Ecto neural progenitor cell (in vitro differentiated cells): ENCODE measurements around the gene DDX31.

Source experiments
- DNase-seq: peaks from one replicate; pipeline ENCODE4 v3.0.0-alpha.2; 2018; ENCODE audit warnings: low spot score

DDX31 gene

DNA sequence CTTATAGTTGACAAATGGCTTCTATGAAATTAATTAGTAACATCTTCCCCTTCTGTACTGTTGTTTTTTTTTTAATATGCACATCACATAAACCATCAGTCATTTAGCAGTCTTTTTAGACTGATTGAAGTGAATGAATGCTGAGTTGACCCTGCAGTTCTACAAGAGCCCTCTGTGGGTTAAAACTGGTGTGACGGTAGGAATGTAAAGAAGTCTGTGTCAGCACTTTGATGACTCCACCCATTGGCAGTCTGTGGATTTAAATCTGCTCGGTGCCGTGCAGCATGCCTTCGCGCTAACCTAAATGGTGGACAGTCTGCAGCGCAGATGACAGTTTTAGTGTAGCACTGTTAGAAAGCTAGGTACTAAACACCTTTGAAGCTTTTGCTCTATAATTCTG, 3.6 kb upstream of the DDX31 start:
- no peak for DNase-seq

DNA sequence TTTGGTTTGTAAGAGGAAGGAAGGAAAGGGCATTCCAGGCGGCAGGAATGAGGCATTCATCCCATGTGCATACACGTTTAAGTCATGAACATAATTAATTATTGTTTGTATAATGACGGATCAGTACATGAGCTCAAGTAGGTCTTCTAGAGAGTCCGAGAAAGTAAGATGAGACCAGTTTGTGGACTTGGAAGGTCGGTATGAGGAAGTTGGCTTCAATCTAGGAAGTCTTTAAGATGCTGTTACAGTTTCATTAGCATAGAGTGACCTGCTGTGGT, 2.6 kb upstream of the DDX31 start:
- no peak for DNase-seq

DNA sequence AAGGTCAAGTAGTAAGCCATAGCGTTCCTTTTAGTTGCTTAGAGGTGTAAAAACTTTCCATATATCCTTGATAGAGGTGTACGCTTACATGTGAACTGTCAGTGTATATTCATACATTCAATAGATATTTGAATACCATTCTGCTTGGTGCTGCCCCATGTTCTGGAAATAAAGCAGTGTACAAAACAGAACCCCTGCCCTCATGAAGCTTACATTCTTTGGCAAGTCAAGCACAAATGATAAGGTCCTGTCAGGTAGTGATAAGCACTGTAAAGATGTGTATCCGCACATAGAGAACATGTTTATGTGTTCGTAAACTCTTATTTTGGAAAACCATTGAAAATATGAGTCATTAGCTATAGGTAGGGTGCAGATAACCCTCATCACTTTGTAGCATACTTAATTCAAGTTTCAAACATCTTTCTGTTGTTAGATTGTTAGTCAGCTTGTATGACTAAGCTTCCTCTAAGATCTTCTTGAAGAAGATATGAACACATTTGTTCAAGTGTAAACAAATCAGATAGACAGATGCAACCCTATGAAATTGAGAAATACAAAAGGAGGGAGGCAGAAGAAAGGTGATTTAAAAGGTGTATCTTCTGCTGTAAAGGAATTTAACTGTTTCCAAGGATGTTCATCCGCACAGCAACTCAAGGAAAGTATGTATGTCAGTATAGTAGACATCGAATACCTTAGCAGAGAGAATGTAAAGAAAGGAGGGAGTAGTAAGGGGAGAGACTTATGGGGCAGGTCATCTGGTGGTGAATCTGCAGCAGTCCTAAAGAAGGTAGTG, 2.0 kb upstream of the DDX31 start:
- DNase-seq = no peak

DNA sequence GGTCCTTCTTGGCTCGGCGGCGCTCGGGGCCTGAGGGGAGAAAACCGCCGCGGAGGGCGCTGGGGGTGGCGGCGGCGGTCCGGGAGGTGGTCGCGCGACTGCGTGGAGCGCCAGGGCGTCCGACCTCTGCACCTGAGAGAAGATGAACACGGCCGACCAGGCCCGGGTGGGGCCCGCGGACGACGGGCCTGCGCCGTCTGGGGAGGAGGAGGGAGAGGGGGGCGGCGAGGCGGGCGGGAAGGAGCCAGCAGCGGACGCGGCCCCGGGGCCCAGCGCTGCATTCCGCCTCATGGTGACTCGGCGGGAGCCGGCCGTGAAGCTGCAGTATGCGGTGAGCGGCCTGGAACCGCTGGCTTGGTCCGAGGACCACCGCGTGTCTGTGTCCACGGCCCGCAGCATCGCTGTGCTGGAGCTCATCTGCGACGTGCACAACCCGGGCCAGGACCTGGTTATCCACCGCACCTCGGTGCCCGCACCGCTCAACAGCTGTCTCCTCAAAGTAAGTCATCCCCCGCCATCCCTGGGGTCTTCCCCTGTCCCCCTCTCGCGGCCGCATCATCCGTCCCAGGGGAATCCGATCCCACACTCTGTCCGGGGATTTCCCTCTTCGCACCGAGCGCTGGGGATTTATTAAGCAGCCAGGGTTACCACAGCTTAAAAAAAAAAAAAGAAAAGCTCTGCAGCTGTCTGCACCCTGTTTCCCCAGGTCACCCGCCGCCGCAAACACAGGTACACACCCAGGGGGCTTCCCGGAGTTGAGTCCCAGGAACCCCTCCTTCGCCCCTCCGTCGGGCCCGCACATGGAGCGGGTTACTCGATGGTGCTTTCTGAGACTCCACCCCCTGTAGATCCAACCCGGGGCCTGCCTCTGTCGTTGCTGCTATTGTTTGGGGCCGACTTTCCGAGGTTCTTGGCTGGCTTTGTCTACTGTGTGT, 941 bp upstream of the DDX31 start, which contains the start of gene GTF3C4:
Gene GTF3C4 (plus strand): TSS at position 8 of the 935 bp plus-strand sequence. CDS start 135 bp downstream, at position 143.
- peak; percentile 64 for DNase-seq

DNA sequence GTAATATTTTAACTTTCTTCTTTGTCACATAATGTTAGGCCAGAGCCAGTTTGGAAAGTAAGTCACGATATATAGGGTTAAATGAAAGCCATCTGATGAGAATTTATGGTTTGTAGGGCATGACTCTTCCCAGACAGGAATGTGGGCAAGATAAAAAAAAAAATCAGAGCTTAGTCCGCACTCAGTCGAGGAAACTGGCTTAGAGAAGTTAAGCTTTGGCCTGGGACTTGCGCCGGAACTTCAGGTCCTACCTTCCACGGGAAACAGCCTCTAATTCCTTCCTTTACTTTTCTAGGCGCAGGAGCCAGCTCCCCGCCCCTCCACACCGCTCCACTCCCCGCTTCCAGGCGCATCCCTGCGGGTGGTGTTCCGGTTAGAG, 475 bp downstream of the DDX31 start:
- no peak for DNase-seq

DNA sequence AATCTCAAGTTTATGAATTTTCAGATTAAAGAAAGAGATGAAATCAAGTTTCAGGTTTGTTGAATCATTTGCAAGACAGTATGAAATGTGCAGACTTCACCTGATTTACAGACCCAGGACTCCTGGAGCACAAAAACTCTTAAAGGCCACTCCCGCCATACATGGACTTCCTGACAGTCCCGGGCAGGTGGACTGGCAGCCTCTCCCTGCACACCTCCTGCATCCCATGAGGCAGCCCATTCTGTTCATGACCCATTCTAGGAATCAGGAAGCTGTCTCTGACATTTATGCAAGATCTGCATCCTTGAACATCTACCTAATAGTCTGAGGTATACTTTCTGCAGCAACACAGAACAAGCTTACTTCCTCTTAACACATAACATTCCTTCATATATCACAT, 5.9 kb downstream of the DDX31 start:
- no peak for DNase-seq

DNA sequence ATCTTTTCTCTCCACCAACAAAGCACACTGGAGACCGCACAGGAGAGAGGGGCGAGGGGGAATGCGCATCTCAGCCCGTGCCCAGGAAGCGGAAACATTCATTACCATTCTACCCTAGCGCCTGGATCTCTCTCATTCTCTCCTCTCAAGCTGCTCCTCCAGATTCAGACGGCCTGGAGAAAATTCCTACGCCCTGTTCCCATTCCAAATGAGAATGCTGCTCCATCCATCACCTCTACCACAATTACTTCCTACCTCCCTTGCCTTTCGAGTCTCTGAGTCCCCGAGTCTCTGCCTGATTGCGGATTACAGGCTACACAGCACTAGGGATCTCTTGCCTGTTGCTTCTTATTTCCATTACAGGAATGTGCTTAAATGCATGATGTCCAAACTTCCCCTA, 6.7 kb downstream of the DDX31 start:
- DNase-seq = no peak

DNA sequence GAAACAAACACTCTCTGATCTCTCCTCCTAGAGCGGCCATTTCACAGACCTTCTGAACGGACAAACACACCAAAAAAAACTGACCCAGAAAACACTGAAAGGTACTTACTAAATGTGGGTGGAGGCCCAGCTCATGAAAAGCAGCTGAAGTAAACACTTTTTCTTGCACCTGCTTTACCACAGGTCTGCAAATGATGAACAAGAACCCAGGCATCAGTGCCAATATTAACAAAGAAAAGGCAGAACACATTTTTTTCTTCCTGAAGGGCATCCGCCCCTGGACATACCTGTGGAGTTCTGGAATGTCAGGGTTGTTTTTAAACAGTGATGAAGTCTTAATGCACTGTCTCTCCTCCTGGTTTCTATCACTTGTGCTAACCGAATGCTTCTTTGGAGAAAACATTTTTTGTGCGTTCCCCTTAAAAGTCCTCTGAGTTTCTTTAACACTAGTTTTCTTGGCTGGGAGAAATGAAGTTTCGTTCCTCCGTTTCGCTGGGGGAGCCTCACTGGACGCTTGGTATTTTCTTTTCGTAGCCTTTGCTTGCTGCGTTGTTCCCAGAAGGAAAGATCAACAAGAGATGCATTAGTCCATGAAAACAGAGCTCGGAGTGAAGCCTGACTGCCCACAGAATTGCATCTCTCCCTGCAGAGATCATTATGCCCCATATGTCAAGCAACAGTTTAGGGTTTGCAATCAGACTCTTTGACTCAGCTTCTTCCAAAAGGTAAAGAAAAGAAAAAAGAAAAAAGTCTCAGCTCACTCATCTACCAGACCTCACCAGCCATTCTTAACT, 7.4 kb downstream of the DDX31 start:
- DNase-seq = no peak

DNA sequence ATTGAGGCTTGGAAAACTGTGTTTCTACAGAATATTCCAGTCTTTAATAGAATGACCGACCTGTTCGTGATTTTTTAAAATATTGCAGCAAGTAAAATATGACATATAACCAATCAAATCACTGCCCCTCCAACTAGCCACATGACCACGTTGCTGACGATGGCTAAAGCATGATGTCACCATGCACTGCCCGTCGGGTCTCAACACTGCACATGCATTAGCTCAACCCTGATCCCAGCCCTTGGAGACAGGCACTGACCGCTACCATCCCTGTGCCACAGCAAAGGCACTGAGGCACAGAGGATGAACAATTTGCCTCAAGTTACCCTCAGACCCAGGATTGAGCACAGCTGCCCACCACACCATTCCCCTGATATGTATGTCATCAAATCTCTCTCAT, 13.5 kb downstream of the DDX31 start:
- no peak for DNase-seq

DNA sequence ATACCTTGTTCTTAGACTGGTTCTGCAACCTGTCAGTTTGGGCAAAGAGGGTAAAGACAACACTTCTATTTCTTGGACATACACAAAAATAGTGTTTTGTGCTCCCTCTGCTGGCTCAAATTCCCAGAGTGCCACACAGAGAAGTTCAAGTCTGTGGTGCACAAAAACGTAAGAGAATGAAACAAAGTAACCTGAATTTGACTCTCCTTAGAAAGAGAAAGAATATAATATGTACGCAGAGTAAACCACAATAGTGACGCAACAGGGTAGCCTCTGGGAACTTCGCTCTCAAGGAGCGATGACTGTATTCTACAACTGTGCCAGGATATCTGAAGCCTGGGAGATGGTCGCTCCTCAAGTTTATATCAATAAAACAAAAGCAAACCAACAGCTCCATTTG, 18.5 kb downstream of the DDX31 start:
- DNase-seq = no peak

DNA sequence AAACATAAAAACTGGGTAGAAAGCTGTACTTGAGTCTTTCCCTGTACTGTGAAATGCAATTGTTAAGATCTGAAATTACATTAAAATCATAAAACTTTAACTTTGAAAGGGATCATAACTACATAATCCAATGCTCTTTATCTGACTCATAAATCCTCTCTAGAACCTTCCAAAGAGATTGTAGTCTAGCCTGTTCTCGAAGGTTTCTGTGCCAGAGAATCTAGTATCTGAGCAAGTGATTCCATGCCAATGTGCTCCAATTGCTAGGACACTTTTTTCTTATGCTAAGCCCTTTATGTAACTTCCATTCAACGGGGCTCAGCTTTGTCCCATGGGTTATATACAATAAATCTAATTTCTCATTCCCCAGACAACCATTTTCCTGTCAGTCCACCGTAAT, 21.1 kb downstream of the DDX31 start:
- no peak for DNase-seq

DNA sequence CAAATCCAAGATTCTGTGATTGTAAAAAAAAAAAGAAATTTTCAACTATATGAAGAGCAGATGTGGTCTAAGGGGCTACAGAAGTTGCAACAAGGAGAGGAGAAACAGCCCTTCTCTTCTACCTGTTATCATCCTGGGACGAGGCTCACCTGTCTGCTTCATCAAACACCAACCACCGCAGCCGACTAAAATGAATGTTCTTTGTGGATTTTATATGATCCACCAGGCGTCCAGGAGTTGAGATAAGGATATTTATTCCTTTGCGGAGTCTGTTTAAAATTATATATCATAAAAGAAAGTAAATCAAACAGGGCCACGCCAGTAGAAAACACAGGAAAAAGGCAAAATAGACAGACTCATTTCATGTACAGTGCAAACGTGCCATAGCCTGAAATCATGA, 21.5 kb downstream of the DDX31 start:
- DNase-seq = no peak

DNA sequence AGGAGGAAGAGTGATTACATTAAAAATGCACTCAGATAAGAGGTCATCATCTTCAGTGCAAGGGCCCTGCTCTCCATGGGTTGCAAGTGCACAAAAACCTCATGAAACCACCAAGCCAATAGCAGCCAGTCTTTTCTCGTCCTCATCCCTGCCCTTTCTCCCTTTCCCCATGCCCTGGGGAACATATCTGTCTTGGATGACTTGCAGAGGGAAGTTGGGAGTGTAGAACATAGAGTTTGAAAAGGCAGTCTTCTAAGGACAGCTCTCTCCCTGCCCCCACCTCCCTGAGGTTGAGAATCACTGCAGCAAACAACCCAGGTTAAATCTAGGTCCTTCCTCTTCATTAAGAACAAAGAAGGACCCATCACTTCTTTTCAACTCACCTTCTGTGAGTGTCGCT, 22.0 kb downstream of the DDX31 start:
- DNase-seq = no peak

DNA sequence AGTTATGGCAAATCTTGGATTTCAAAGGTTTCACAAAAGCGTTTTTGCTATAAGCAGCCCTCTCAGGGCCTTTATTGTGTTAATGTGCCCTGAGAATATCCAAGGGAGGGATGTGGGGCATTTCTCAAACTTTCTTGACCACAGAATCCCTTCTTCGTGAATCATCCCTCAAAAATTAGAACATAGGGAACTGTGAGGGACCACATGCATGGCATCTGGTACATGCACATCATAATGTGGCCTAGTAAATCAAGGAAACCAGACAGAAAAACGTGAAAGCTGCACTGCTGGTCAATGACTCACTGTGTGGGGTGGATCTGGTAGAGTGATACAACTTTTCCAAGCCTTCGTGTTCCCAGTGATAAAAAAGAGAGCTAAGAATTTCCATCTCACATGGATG, 22.4 kb downstream of the DDX31 start:
- DNase-seq = no peak

DNA sequence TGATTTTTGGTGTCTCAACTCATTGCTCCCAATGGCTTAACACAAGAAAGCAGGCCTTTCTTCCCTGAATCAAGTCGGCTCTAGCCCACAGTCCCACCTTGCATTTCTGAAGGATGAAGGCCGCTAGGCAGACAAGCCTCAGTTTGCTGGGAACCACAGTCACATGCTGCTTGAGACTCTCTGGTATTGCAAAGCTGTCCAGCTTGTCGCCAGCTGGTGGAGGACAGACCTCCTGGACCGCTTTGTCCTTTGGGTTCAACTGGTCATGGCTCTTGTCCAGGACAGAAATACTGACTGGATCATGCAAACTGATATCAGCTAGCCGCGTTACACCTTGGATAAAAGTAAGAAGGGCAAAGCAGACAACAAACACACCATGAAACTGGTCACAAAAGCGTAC, 23.1 kb downstream of the DDX31 start:
- DNase-seq = no peak

DNA sequence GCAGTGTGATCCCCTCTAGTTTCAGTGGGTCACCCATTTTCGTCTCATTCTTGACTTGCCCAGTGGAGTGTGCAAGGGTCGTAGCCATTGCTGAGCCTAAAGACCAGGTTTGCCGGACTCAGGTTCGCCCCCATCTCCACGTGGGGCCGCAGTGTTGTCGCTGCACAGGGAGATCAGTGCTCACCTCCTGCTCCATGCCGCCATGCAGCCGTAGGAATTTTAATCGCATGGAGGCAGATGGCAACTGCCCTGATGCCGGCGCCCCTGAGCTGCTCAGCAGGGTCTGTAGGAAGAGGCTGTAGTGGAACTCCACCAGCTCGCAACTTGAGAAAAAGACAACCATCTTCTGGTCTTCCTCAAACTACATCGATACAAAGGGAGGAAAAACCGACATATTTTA, 24.1 kb downstream of the DDX31 start:
- DNase-seq = no peak

DNA sequence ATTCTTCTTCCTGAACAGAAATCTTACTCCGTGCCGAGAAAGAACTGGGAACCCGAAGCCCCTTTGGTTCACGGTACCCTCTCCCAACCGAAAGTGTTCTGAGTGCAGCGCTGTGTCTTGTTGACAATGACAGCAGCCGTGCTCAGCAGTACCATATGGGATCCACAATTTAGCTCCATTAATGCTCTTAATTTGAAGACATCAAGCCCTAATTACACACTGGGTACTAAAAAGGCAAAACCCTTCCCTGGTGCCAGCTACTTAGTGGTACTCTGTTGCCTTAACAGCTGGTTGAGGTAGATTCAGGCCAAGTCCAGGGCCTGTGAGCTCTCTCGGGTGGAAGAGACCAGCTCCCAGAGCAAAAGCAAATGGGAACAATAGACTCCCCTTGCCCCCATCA, 24.5 kb downstream of the DDX31 start:
- no peak for DNase-seq

DNA sequence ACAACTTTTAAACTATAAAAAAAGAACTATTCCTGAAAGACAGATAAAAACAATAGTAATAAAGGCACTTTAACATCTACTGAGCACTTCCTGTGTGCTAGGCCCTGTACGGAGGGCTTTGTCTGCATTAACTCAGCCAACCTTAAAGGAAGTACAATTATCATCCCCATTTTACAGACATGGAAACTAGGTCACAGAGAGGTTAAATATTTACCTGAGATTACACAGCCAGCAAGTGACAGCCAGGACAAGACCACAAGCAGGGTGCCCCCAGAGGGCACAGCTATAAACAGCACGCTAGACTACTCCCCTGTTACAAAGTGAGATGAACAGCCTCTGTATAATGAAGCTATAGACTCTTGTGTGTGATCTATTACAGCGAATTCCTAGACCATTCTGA, 25.5 kb downstream of the DDX31 start:
- no peak for DNase-seq

DNA sequence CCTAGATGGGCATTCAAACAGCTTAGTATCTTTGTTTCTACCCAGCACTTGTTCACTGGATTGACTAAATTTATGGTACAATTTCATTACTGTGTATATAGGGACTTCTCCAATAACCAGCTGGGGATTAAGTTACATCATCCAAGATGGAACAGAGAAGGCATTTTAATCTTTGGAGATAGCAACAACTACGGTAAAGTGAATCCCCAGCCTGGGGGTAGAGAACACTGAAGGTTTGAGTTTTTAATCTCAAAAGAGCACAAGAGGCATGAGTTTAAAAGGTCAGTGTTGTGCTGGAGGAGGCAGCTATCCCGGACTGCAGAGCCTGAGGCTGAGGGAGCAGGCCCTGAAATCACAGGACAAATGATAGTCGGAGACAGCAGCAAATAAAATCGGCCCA, 28.6 kb downstream of the DDX31 start:
- no peak for DNase-seq

DNA sequence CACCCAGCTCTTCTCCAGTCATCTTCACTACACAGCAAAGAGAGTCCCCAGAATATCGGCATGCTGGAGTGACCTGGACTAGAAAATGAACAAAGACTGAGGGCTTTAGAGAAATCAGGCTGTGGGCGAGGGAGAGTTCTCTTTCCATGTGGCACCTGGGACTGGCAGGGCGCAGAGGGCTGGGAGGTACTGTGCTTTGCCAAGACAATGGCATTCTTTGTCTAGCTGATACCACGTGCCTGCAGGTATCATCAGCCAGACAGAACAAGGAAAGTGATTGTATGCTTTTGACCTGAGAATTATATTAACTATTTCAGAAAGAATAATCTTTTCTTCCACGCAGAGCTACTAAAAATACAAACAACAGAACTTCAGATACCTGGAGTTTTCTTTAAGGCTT, 30.5 kb downstream of the DDX31 start:
- DNase-seq = no peak

DNA sequence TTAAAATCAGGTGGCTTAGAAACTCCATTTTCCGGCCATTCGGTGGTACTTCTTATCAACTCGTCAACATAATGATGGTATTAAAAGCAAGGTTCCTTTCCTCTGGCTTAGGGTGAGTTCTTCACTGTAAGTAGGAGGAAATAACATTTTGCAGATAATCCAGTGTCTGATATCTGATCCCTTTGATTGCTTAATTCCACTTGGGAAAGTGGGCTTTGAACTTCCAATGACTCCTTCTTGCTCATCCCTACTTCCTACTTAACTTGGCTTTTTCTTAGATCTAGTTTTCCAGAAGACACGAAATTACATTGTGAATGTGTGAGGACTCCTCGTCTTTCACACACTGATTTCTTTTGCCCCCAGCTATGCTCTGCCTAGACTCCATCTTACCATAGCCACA, 31.5 kb downstream of the DDX31 start:
- no peak for DNase-seq

DNA sequence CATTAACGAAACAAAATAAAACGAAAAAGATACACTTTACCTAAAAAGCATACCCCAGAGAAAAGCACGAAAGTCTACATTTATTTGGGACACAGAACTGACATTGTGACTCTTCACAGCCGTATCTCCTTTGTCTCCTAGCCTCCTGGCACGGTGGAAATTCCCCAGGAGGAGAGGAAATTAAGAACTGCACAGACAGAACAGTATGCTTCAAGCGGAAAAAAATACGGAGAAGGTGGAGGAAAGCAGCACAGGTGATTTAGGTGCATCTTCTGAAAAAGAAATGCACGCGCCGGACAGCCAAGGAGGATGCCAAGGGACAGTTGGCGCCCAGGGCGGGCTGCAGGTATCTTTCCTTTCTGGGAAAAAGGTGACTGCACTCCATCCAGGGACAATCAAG, 32.0 kb downstream of the DDX31 start:
- no peak for DNase-seq

DNA sequence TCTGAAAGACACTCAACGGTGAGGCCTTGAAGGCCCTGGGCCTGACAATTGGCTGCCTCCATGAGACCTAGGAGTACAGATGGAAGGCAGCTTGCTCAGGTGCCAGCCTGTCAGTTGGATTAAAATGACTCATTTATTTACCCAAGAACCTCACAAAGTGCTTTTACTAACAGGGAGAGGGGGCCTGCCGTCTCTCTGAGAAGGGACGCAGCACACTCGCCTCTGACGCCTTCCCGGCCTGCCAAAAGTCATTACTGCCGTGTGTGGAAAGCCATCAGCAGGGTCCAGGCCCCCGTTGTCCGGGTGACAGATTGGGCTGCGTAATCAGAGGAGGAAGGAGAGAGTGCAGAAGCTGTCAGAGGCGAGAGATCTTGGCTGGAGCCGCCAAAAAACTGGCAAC, 32.4 kb downstream of the DDX31 start:
- no peak for DNase-seq
